Pancreas (tissue), 10 donors: Measurements from ENCODE around the gene GRIN3B. TPM values are rescaled to one million over a fixed set of nuclear protein-coding genes. Genes with fewer than 3 reads are reported as not detected.

Experiments used
- ATAC-seq, 4 donors: fragments of 200-7000 bp; cut with Tn5 transposase; one replicate each; pipeline versions ENCODE4 v1.8.0 to v1.9.1; 2020; ENCODE audit warnings: mild to moderate bottlenecking in 4 of 4, moderate library complexity in 4 of 4
- DNase-seq, 6 donors: peaks; one replicate each; pipeline ENCODE4 v3.0.0-alpha.2; 2020
- FAIRE-seq: peaks from 2 replicates; lab custom pipeline; 2012; peaks lifted over from hg19 to GRCh38; lab: Jason Lieb, UNC
- H3K27ac ChIP-seq, 4 donors: fragments of 200-600 bp; sonication (generic); 1 replicate in 3 of 4; 2 replicates in 1 of 4; pipeline versions ENCODE4 v1.5.0 to v1.8.0; 2020
- H3K27me3 ChIP-seq, 4 donors: fragments of 200-600 bp; one replicate each; pipeline ENCODE4 v1.8.0; 2021
- H3K36me3 ChIP-seq, 3 donors: fragments of 200-600 bp; sonication (generic) in 1 of 3; one replicate each; pipeline versions ENCODE4 v1.5.0 to v1.8.0; 2020 to 2021
- H3K4me1 ChIP-seq, 3 donors: fragments of 200-600 bp; one replicate each; pipeline ENCODE4 v1.8.0; 2021
- H3K4me3 ChIP-seq, 4 donors: fragments of 200-600 bp; sonication (generic) in 2 of 4; one replicate each; pipeline versions ENCODE4 v1.5.0 to v1.8.0; 2020 to 2021
- H3K9me3 ChIP-seq, 4 donors: fragments of 200-600 bp; one replicate each; pipeline ENCODE4 v1.8.0; 2021
- WGBS, 2 donors: extraction: QIAGEN DNeasy Blood & Tissue Kit; methylation state at CpG; one replicate each; pipeline ENCODE4 v1.1.7; 2013; 5-methylcytosine and 5-hydroxymethylcytosine counted together
- intact Hi-C, 3 donors: fragments of 100-400 bp; cut with DNase I; formaldehyde crosslinking; loops; one replicate each; pipeline versions ENCODE4 v1.11.1 to v1.14.2; 2022
- polyA plus RNA-seq, 2 donors: library from polyadenylated mRNA; stranded (reverse); fragments of 200-250 nt; gene quantifications; one replicate each; pipeline ENCODE4 v1.2.3, GENCODE V29; 2013
- total RNA-seq, 6 donors: library from RNA; stranded (reverse); fragmentation: NEBNext Ultra II Directional in 4 of 6; extraction: Animal tissue kit (Norgen Biotek cat#: 25700) in 4 of 6; gene quantifications; one replicate each; pipeline versions ENCODE4 v1.2.1 to v1.2.4, GENCODE V29; 2021 to 2023
- TF ChIP-seq, protein P1 (sequence below), 4 donors: fragments of 200-600 bp; sonication (generic) in 3 of 4; IDR thresholded peaks; one replicate each; pipeline versions ENCODE4 v1.5.0 to v1.8.0; 2021; ENCODE audit warnings: antibody characterized with exemption in 4 of 4
- donor health status: healthy with polysubstance abuse.
- donor health status: DM: no; HTN: no; CAD: no; lungs with moderate emphysema.
- donor health status: DM: no; HTN: no; CAD: no.
- donor health status: control.
- donor health status: control.
- donor health status: Bipolar disorder and iron deficiency.
- donor health status: DM: yes; HTN: yes; CAD: no.
- donor health status: DM: no; HTN: no; CAD: no.
- donor health status: DM: no; HTN: no; CAD: no.
- donor health status: DM: yes; HTN: yes; CAD: no.

GRIN3B gene
- total and polyA plus RNA-seq, 8 donors = 0.08 to 0.09 TPM; not detected in 6

- no peaks in the 10 kb centered on the region for H3K4me1 ChIP-seq
- no peaks in the 10 kb centered on the region for H3K9me3 ChIP-seq
- TF ChIP-seq, protein P1, sequence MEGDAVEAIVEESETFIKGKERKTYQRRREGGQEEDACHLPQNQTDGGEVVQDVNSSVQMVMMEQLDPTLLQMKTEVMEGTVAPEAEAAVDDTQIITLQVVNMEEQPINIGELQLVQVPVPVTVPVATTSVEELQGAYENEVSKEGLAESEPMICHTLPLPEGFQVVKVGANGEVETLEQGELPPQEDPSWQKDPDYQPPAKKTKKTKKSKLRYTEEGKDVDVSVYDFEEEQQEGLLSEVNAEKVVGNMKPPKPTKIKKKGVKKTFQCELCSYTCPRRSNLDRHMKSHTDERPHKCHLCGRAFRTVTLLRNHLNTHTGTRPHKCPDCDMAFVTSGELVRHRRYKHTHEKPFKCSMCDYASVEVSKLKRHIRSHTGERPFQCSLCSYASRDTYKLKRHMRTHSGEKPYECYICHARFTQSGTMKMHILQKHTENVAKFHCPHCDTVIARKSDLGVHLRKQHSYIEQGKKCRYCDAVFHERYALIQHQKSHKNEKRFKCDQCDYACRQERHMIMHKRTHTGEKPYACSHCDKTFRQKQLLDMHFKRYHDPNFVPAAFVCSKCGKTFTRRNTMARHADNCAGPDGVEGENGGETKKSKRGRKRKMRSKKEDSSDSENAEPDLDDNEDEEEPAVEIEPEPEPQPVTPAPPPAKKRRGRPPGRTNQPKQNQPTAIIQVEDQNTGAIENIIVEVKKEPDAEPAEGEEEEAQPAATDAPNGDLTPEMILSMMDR (IDR thresholded peaks at IDR 0.05) = no peak
- peak in 1 of 6 donors; percentile 71 for DNase-seq
- no peaks in the 10 kb centered on the region for H3K36me3 ChIP-seq
- H3K27ac ChIP-seq = no peak overlapping the region
- no peaks in the 10 kb centered on the region for H3K27me3 ChIP-seq
- ATAC-seq = no peak
- H3K4me3 ChIP-seq = no peak overlapping the region
- intact Hi-C loops = no loop called here
- WGBS, 2 donors = 94% methylated on average over 31 of the region's 31 CpGs
- FAIRE-seq = no peak
These were observed 53.2 kb downstream of the GRIN3B start for GRCh38 chr19:1053176-1054101.

- no peak for ATAC-seq
- 95 to 96% methylated on average over 24 to 28 of the region's 28 CpGs for WGBS, 2 donors
- TF ChIP-seq, protein P1 (IDR thresholded peaks at IDR 0.05) = no peak
- no peak for DNase-seq
- no peaks in the 10 kb centered on the region for H3K4me1 ChIP-seq
- no peaks in the 10 kb centered on the region for H3K36me3 ChIP-seq
- H3K4me3 ChIP-seq = no peak overlapping the region
- H3K9me3 ChIP-seq = no peaks in the 10 kb centered on the region
- intact Hi-C loops = no loop called here
- no peaks in the 10 kb centered on the region for H3K27me3 ChIP-seq
- no peak overlapping the region for H3K27ac ChIP-seq
- no peak for FAIRE-seq
These were observed 54.1 kb downstream of the GRIN3B start for GRCh38 chr19:1054102-1055027.

- intact Hi-C loops = no loop called here
- WGBS, 2 donors = 93 to 94% methylated on average over 14 of the region's 14 CpGs
- ATAC-seq (no peak), DNase-seq (no peak), FAIRE-seq (no peak)
- no peak overlapping the region for H3K4me3 ChIP-seq
- no peaks in the 10 kb centered on the region for H3K36me3 ChIP-seq
- no peak overlapping the region for H3K27ac ChIP-seq
- TF ChIP-seq, protein P1 (IDR thresholded peaks at IDR 0.05) = no peak
- H3K4me1 ChIP-seq = no peaks in the 10 kb centered on the region
- no peaks in the 10 kb centered on the region for H3K9me3 ChIP-seq
- no peaks in the 10 kb centered on the region for H3K27me3 ChIP-seq
These were observed 54.8 kb downstream of the GRIN3B start for GRCh38 chr19:1055028-1055425.

- Histone ChIP-seq H3K27ac (no peak overlapping the region), H3K9me3 (no peaks in the 10 kb centered on the region), H3K4me1 (no peaks in the 10 kb centered on the region), H3K27me3 (no peaks in the 10 kb centered on the region), H3K36me3 (no peaks in the 10 kb centered on the region), H3K4me3 (no peak overlapping the region)
- ATAC-seq = no peak
- FAIRE-seq = no peak
- TF ChIP-seq, protein P1 (IDR thresholded peaks at IDR 0.05) = no peak
- WGBS, 2 donors = 93 to 98% methylated on average over 20 of the region's 20 CpGs
- intact Hi-C loops = no loop called here
- peak in 1 of 6 donors; percentile 62 for DNase-seq
These were observed 55.8 kb downstream of the GRIN3B start for GRCh38 chr19:1055886-1056620.
